Measurements from ENCODE around the gene PDZD2.

Gene PDZD2

DNA sequence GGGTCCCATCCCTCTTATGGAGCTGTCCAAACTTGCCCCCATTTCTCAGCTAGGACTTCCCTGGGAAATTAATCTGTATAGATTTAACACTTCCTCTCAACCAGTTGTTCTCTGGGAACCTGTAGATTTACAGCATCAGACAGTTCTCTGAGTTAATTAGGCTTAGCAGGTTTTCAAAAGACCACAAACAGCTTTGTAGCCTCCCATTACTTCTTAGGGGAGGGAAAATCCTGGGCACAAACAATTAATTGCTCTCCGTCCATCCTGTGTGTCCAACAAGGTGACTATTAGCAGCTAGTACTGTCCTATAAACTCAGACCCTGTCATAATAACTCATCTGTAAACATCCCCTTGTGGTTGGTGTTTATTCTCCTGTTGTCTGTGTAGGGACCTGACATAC is 337.2 kb downstream of the PDZD2 start:
- DNase-seq (ENCODE audit: low spot score): no peak

DNA sequence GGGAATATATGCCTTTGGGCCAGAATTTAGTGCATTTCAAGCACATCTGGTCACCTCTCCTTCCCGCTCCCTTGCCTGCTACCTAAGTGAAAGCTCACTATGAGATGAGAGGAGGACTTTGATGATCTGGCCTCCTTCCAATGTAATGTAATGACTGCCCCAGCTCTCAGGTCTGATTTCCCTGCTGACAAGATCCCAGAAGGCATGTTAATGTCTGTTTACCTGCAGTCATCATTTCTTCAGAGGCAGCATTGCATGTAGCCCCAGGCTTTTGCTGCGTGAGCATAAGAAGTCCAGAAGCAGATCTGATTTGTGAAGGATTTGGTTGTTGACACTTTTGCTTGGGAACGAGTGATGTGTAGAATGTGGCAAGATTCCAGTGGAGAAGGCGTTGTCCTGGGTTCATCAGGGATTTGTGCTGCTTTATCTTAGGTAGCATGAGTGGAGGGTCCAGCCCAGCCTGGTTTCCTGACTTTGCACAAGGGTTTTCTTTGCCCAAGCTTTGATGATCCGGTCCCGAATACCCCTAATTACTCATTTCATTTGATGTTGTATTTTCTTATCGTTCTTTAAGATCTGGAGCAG is 342.5 kb downstream of the PDZD2 start:
- DNase-seq (ENCODE audit: low spot score): no peak

DNA sequence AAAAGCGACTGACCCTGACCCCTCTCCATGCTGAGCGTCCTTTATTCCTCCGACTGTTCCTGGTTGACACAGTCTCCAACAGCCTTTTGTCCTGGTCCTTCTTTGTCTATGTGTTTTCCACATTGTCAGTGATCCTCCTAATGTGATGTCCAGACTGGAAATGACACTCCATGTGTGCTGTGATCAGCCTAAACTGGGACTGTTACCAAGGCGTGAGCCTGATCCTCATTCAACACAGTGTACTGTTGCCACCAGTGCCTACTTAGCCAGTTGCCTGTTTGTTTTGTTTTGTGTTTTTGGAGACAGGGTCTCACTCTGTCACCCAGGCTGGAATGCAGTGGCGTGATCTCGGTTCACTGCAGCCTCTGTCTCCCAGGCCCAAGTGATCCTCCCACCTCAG is 343.1 kb downstream of the PDZD2 start:
- DNase-seq (ENCODE audit: low spot score): no peak

DNA sequence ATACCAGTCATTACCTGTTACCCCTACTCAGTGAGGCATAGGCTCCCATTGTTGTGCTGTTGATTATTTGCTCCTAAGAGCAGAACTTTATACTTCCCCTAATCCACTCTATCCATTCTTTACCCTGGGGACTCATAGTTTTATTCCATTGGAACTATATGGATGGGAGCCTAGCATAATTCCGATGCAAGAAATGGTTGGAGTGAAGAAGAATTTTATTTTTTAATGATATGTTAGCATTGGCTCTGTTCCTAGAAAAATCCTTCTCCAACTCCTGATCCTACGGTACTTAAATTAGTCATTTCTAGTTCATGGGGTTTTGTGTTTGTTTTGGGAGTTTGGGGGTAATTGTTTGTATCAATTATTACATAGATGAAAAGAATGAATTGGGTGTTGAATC is 343.7 kb downstream of the PDZD2 start:
- no peak for DNase-seq (ENCODE audit: low spot score)

DNA sequence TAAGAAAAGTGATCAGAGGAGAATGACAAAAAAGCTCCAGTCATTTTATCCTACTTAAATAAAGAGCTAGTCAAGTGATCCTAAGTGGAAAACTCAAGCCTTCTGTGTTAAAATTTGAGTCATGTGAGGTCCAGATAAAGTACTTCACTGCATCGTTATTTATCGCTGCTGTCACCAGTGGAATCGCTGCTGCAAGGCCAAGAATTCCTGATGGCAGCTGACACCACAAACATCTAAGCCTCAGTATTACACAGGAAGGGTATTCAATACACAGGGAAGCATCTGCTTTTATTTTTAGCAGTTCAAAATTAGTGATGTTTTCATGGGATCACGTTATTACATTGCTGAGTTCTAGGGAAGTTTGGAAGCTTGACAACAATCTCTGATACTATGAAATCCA is 344.9 kb downstream of the PDZD2 start:
- DNase-seq (ENCODE audit: low spot score): no peak

DNA sequence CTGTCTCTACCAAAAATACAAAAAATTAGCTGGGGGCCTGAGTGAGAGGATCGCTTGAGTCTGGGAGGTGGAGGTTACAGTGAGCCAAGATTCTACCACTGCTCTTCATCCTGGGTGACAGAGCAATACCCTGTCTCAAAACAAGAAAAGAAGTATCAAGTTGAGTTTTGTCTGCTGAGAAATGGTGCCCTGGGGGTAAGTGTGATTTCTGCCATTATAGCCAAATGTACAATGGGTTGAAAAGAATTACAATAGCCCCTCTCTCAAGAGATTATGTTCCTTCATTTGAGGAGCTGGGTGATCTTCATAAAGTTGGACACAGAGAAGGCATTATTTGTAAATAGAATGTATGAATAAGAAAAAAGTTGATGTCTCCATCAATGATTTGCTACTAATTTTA is 345.8 kb downstream of the PDZD2 start:
- no peak for DNase-seq (ENCODE audit: low spot score)

DNA sequence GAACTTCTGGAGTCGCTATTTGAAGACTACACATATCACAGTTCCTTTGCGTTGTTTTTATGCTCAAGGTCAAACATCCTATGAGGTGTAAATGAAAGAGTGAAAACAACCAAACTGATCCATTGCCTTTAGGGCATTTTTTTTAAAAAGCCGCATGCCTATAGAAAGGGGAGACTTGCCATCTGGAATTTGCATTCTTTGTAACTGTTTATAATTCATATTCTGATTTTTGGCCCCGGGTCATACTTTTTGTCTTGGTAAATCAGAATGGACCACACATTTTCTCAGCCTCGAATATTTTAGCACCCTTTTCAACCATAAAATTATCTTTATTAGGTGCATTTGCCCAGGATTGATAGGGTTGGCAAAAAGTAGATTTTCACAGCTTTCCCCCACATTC is 347.2 kb downstream of the PDZD2 start:
- no peak for DNase-seq (ENCODE audit: low spot score)

DNA sequence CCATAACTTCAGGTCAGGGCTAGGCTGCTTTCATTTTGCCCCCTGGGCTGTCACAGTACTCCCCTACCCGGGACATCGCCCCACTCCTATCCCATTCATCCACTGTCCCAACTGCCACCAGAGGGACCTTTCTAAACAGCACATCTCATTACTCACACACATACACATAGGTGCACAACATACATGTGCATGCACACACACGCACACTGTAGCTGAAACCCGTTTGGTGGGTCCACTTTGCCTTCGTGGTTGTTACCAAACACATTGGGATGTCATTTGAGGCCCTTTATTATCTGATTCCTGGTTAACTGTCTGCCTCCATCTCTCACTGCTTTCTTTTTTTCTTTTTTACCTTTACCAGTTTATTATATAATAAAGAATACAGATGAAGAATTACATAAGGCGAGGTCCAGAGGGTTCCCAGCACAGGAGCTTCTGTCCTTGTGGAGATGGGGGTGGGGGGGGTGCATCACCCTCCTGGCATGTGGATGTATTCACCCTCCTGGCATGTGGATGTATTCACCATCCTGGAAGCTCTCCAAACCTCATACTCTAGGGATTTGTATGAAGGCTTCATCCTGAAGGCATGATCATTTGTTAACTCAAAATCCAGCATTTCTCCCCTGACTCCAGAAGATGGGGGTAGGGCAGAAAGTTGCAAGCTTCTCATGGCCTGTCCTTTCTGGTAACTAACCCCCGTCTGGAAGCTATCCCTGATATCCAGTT is 349.2 kb downstream of the PDZD2 start:
- DNase-seq (ENCODE audit: low spot score): peak; percentile 66

DNA sequence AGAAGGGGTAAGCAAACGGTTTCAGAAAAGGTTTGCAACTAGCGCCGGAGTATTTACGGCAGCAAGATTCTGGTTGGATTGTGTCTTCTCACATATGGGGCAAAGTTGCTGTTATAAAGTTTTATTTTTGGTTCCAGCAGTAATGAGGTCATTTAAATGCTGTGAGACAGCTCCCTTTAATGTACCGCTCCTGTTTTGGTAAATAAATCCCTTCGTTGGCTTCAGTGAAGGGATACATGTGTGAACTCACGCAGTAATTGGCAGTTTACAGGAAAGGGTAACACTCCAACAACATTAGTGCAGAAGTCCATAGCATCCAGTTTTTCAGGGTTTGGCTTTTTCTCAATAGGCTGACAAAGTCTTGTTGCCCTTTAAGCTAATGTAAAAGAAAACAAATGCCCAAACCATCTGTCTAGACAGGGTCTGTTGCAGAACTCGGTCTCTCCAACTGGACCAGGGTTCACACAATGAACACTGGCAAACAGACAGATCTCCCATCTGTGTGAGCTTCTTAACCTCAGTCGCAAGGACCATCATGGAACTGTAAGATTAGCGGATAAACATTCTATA is 351.2 kb downstream of the PDZD2 start:
- no peak for DNase-seq (ENCODE audit: low spot score)

DNA sequence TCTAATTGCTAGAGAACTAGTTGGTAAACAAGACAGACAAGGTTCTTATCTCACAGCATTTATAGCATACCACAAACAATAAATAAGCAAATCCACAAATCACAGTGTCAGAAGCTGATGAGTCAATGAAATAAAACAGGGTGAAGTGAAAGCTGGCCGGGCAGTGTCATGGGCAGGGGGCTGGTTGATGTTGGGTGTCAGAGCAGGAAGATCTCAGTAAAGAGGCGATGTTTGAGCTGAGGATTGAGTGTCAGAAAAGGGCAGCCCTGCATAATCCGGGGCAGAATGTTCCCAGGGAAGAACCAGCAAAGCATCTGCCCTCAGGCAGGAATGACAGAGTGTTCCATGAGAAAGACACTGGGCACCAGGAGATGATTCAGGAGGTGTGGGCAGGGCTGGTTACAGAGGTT is 351.8 kb downstream of the PDZD2 start:
- DNase-seq (ENCODE audit: low spot score): no peak

DNA sequence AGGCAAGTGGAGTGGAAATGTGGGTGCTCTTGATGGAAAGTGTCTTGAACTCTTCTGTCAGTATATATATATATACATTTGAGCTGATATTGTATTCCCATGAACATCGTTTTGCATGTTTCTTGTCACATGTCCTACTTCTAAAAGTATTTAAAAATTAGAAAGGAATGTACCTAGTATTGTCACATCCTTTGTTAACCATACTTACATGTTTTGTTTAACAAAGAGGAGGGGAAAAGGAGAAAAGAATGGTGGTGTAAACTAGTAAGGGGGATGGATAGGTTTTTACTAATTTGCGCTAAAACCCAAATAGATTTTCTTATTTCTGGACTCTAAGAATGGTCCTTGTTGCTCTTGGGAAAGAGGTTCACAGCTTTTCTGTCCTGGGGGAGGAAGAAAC is 353.4 kb downstream of the PDZD2 start:
- DNase-seq (ENCODE audit: low spot score): no peak

DNA sequence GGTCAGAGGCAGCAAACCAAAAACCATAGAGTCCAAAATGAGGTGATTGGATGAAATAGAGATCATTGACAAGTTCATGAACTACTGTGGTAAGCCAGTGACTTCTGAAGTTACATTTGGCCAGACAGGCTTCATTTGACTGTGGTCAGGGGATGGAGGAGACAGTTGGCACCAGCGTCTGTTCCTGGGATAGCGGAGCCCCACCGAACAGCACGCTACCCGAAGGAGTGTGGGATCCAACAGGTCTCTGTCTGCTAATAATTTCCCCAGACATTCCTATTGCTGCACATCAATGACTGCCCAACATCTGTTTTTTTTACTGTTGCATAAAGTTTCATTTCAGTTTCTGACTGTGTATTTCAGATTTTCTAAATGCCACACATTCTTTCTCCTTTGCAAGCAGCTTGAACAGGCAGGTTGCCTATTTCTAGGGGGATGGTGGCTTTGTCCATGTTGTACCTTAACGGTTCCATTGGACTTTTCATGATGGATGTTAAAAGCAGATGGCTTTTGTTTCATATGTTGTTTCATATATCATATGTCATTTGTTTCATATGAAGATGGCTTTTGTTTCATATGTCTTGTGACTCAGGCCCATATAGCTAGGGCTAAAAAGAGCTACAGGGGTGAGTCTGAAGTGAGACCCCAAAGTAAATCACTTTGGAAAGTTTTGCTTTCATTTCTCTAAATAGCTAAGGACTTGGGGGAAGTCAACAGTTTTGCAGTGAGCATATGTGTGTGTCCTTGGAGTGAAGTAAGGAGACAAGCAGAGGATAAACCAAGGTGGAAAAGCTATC is 354.4 kb downstream of the PDZD2 start:
- DNase-seq (ENCODE audit: low spot score): no peak

DNA sequence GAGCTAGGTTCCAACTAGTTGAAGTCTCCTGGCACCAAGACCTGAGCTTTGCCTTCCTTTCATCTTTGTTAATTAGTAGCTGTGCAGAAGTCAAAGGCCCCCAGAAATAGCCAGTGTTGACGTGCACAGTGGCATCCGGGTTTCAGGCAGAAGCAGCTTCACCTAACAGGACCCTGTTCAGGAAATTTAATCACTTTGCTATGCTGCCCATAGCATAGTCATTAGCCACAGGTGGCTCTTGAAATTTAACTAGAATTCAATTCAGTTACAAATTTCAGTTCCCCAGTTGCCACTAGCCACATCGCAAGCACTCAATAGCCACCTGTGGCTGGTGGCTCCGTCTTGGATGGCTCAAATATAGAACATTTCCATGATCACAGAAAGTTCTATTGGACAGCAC is 356.1 kb downstream of the PDZD2 start:
- DNase-seq (ENCODE audit: low spot score): no peak

DNA sequence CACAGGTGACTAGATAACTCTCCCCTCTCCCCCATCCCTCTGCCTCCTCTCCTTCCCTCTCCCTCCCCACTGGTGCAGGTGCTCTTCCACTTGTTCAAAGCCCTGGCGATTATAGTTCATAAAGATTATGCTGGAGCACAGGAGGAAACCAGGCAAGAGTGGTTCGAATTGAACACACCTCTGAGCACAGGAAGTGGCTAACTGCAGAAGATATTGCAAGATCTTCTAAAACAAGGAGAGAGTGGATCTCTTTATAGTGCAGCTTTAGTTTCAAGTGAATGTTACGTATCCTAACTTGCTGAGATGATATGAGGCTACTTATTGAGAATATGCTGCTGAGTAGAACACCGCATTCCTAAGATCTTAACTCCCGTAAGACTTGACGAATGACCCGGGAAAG is 356.8 kb downstream of the PDZD2 start:
- DNase-seq (ENCODE audit: low spot score): no peak

DNA sequence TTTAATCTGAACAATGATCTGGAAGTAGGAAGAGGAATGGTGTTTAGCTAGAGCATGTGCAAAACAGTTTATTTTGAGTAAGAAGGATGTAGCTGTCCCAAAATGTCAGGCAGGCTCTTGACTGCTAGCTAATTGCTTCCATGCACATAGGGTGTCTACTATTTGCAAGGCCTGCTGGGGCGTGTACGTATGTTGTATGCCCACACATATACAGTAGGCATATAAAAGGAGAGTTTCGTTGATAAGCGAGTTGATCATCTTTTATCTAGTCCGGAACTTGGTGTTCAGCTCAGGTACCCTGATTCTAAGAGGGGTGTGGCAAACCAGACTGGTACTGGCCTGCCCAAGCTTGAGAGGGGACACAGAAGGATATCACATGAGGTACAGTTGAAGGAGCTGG is 358.0 kb downstream of the PDZD2 start:
- no peak for DNase-seq (ENCODE audit: low spot score)

DNA sequence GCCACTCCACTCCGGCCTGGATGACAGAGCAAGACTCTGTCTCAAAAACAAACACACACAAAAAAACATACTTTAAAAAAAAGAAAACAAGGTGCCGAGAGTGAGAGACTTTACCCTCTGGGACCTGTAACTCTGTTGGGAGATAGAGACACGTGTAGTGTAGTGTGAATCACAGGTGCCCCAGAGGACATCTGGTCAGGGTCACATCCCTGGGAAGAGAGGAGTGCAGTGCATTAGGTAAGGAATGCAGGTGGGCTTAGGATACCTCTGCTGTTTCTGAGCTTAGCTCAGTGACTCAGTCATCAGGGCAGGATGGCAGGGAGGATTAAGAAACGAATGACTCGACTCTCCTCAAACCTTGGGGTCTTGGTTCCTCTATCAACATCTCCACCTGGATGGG is 360.5 kb downstream of the PDZD2 start:
- DNase-seq (ENCODE audit: low spot score): no peak

DNA sequence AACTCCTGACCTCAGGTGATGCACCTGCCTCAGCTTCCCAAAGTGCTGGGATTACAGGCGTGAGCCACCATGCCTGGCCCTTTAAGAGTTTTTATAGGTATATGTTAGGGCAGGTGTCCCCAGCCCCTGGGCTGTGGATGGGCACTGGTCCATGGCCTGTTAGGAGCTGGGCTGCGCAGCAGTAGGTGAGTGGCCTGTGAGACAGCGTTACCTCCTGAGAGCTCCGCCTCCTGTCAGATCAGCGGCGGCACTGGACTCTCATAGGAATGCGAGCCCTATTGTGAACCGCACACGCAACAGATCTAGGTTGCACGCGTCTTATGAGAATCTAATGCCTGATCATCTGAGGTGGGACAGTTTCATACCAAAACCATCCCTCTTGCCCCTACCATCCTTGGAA is 361.8 kb downstream of the PDZD2 start:
- no peak for DNase-seq (ENCODE audit: low spot score)

DNA sequence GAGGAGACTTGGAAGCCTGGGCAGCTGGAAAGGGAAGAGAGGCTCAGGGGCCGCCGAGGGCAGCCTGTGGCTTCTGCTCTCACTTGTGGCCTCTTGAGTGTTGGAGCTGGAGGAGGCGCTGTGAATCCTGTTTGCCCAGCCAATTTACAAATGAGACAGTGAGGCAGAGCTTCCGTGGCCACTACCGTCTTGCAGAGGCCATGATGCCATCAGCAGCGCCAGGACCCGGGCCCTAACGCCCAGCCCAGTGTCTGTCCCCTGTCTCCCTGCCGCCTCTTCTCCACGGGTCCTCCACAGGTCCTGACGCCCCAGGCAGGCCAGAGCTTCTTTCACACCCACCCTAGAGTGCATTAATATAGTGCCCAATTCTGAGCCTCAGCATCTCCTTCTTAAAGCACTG is 362.4 kb downstream of the PDZD2 start:
- DNase-seq (ENCODE audit: low spot score): no peak

DNA sequence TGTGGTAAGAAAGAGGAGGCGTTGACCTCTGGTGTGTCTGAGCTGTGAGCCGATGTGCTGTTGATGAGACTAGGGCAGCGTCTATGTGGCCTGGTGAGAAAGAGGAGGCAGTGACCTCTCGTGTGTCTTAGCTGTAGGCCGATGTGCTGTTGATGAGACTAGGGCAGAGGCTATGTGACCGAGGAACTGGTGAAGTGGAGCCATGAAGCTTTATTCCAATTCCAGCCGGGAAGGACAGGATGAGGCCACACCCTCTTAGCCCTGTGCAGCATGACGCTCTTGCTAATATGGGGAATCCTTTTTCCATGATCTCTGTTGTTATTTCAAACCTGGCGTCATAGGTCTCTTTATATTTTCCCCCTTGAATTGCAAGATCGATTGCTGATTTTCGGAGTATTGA is 362.8 kb downstream of the PDZD2 start:
- DNase-seq (ENCODE audit: low spot score): no peak

DNA sequence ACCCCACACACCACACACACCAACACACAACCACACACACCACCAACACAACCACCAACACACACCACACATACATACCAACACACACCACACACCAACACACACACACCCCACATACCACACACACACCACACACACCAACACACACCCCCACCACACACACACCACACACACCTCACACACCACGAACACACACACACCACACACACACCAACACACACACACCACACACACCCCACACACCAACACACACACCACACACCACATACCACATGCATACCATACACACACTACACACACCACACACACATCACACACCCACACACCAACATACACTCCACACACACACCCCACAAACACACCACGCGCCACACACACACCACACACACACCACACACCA is 363.8 kb downstream of the PDZD2 start:
- no peak for DNase-seq (ENCODE audit: low spot score)

DNA sequence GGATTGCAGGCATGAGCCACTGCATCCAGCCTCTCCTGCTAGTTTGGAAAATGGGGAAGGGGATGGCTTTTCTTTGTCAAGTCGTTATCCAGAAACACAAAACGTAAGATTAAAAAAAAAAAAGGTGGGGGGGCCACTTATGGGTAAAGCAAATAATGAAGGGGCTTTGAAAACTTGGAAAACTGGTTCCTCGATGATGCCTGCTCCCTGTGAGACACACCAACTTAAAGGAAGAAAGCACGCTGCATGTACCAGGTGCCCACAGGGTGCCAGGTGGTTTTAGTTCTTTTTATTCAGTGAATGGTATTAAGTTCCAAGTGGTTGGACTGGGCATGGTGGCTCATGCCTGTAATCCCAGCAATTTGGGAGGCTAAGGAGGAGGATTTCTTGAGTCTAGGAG is 365.1 kb downstream of the PDZD2 start:
- no peak for DNase-seq (ENCODE audit: low spot score)

DNA sequence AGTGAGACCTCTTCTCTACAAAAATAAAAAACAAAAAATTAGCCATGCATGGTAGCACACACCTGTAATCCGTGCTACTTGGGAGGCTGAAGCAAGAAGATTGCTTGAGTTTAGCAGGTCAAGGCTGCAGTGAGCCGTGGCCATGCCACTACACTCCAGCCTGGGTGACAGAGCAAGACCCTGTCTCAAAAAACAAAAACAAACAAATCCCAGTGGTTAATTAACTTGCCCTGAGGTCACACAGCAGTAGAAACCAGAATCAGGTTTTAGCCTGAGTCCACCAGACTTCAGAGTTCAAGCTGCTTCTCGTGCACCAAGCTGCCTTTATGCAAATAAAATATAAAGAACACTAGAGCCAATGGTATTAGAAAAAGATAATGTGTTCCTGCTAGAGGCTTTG is 365.5 kb downstream of the PDZD2 start:
- no peak for DNase-seq (ENCODE audit: low spot score)

DNA sequence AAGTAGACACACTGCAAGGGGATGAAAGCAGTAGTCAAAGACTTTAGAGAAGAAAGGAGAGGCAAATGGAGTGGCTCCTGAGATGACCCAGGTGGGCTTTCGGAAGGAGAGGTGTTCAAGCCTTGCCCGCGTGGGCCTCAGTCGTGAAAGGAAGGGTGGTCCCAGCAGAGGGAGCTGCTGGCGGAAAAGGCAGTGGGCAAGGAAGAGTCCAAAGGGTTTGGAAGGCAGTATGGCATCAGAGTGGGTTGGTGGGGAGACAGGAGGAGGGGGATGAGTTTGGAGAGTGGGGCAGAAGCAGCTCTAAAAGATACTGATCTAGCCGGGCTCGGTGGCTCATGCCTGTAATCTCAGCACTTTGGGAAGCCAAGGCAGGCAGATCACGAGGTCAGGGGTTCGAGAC is 369.8 kb downstream of the PDZD2 start:
- DNase-seq (ENCODE audit: low spot score): no peak
